BJ (cell line): ENCODE measurements around the gene DRC3. TPM values are rescaled to one million over a fixed set of nuclear protein-coding genes. Genes with fewer than 3 reads are reported as not detected.
A peak's percentile ranks its signal among the peaks of the same experiment; 100 is the strongest.

Source experiments
- CTCF ChIA-PET: fragments of 350-600 bp; formaldehyde crosslinking; extraction: SDS; loops from one replicate; lab custom pipeline; 2021; ENCODE audit warnings: antibody characterized with exemption, inconsistent platforms; lab: Yijun Ruan, JAX
- POLR2A ChIA-PET: fragments of 300-600 bp; sonication (Branson Sonifier 250); formaldehyde crosslinking; extraction: SDS; loops from one replicate; lab custom pipeline; 2021; ENCODE audit warnings: antibody characterized with exemption; lab: Charles Lee
- DNase-seq: peaks from one replicate; pipeline ENCODE4 v3.0.0-alpha.2; 2011; ENCODE audit warnings: low read depth
- H3K27me3 ChIP-seq: 2 replicates; pipeline ENCODE4 v1.6.0; 2011; ENCODE audit warnings: low read length; ENCODE audit not compliant: control insufficient read depth, insufficient read depth
- H3K36me3 ChIP-seq: 2 replicates; pipeline ENCODE4 v1.5.1; 2011; ENCODE audit warnings: low read length; ENCODE audit not compliant: control insufficient read depth, insufficient read depth
- H3K4me3 ChIP-seq: 2 replicates; pipeline ENCODE4 v1.5.1; 2011; ENCODE audit warnings: low read depth, mild to moderate bottlenecking, control low read depth, low read length
- CTCF ChIP-seq: IDR thresholded peaks from 2 replicates; pipeline ENCODE4 v1.5.1; 2011; ENCODE audit warnings: low read depth, mild to moderate bottlenecking, control low read depth, inconsistent platforms, low read length, moderate library complexity; ENCODE audit not compliant: insufficient read depth
- polyA plus RNA-seq: library from polyadenylated mRNA; depleted of rRNA; stranded (reverse); fragments of >200 nt; gene quantifications from 2 replicates; pipeline ENCODE4 v1.2.3, GENCODE V29; 2011

Gene DRC3
- polyA plus RNA-seq, 1 experiment, result 1.2 TPM

- H3K4me3 ChIP-seq, result peak overlapping the region; percentile 77
- DNase-seq, result no peak
- no peak for TF ChIP-seq CTCF
- ChIA-PET CTCF (interaction anchor here (1.2 to 1.9 kb wide), 2 partner anchors 120 to 147 kb away, joined by 4 to 12 read pairs; no protein-coding TSS in a partner anchor), POLR2A (no interaction called here)
- H3K27me3 ChIP-seq, result no peaks in the 10 kb centered on the region
- H3K36me3 ChIP-seq, result no peaks in the 10 kb centered on the region
These were observed 65.6 kb downstream of the DRC3 start for GRCh38 chr17:18038149-18038850.

GRCh38 chr17:18038861-18039534 is 66.3 kb downstream of the DRC3 start, which contains the start of the genes ATPAF2 and GID4:
Gene ATPAF2 (minus strand): TSS chr17:18039168. CDS start chr17:18039013, 155 bp downstream.
Gene GID4 (plus strand): TSS chr17:18039408. CDS start chr17:18039465, 57 bp downstream.
- H3K27me3 ChIP-seq, result no peaks in the 10 kb centered on the region
- DNase-seq, result peak; percentile 87
- H3K36me3 ChIP-seq, result no peaks in the 10 kb centered on the region
- TF ChIP-seq CTCF, result peak; percentile 28; the same call in 1 of the 2 replicates
- ChIA-PET CTCF (interaction anchor here (1.2 to 1.9 kb wide), 2 partner anchors 120 to 148 kb away, joined by 4 to 12 read pairs; no protein-coding TSS in a partner anchor), POLR2A (no interaction called here)
- peak within 1 kb of the TSS; percentile 77 for H3K4me3 ChIP-seq

- no peaks in the 10 kb centered on the region for H3K36me3 ChIP-seq
These were observed 67.0 kb downstream of the DRC3 start for GRCh38 chr17:18039535-18040260.

GRCh38 chr17:18040261-18040858 is 67.7 kb downstream of the DRC3 start:
- Histone ChIP-seq H3K27me3 (no peaks in the 10 kb centered on the region), H3K36me3 (no peaks in the 10 kb centered on the region), H3K4me3 (peak overlapping the region; percentile 77)
- POLR2A ChIA-PET, result no interaction called here
- CTCF ChIA-PET, result interaction anchor here (1.0 kb wide), 1 partner anchor 149 kb away, joined by 4 read pairs; no protein-coding TSS in a partner anchor
- no peak for TF ChIP-seq CTCF
- DNase-seq, result no peak

More at GRCh38 chr17:18039535-18040260, 67.0 kb downstream of the DRC3 start:
- Histone ChIP-seq H3K27me3 (no peaks in the 10 kb centered on the region), H3K4me3 (peak overlapping the region; percentile 77)
- CTCF ChIA-PET, result interaction anchor here (1.0 kb wide), 1 partner anchor 149 kb away, joined by 4 read pairs; no protein-coding TSS in a partner anchor
- no peak for TF ChIP-seq CTCF
- POLR2A ChIA-PET, result no interaction called here
- DNase-seq, result no peak
